ENCODE data around the gene FAM177A1. TPM values are rescaled to one million over a fixed set of nuclear protein-coding genes. Genes with fewer than 3 reads are reported as not detected.

Gene FAM177A1
- 36.8 TPM for polyA plus RNA-seq (2013)

DNA sequence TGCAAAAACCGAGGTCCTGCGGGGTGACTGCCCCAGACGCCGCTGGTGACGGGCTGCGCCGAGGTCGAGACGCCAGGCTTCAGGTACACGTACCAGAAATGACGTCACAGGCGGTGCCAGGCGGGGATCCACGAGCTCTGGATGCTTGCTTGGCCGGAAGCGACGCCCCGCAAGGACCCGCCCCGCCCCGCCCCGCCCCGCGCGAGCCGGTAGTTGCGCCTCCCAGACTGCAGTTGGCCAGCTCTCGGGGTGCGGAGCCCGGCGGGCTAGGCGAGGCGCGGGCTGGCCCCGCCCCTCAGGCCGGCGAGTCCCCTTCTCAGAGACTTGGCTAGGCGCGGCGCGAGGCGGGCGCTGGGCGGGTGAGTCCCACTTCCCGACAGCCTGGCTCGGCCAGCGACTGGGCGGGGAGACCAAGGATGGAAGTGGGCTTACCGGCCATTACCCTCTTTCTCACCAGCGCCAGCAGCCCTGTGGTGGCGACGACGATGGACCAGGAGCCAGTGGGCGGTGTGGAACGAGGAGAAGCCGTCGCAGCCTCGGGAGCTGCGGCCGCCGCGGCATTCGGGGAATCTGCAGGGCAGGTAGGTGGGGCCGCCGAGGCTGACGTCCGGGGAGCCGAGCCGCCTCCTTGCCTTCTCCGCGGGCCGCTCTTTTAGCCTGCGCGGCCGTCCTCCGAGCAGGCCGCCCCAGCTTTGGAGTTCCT is at the start of gene FAM177A1:
Gene FAM177A1 (plus strand): TSS at position 225 of the 703 bp plus-strand sequence. CDS start 192 bp downstream, at position 417.
- peaks cover 12 to 17% (median 15%) of the 10 kb centered on the region in 4 experiments for H3K4me1 ChIP-seq (ENCODE audit: control extremely low read depth in 1 of 4, control insufficient read depth in 4 of 4, insufficient read depth in 4 of 4, low read length in 3 of 4)
- no peaks in the 10 kb centered on the region for H3K9me3 ChIP-seq (ENCODE audit: control extremely low read depth in 1 of 5, control insufficient read depth in 4 of 5, insufficient read depth in 2 of 5, low read depth in 1 of 5, low read length in 4 of 5)
- POLR2A ChIA-PET, result interaction anchor here (0.6 to 1.8 kb wide), 4 partner anchors 13 to 369 kb away, joined by 3 to 5 read pairs (median 3); partner anchors contain the start of gene SRP54

DNA sequence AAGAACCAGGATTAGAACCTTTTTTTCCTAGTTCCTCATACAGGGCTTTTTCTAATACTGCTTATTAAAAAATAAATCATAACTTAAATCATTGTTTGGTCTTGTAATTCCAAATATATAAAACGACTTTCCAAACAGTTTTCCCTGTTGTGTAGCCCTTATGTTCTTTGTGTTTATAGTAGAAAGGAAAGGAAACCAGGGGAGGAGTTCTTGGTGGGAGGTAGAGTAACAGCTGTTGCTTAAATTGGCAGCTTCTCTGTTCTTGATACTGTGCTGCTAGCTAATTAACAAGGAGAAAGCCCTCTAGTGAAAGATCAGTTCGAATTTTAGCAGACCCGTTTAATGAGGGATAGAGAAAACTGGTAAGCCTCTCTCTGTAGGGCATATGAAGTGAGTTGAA is 48.3 kb upstream of the FAM177A1 start:
- CTCF ChIA-PET, result no interaction called here
- DNase-seq, result no peak
- Histone ChIP-seq H3K4me3 (ENCODE audit: control insufficient read depth in 1 of 7, extremely low read depth in 1 of 7, insufficient read depth in 4 of 7, low read depth in 2 of 7, low read length in 6 of 7) (no peak overlapping the region), H3K27ac (ENCODE audit: insufficient read depth in 1 of 2, low read depth in 1 of 2, low read length in 2 of 2, poor library complexity in 1 of 2, severe bottlenecking in 2 of 2) (no peak overlapping the region), H3K36me3 (ENCODE audit: control insufficient read depth in 4 of 4, insufficient read depth in 4 of 4, low read length in 3 of 4) (peaks cover 5 to 26% (median 9%) of the 10 kb centered on the region in 4 experiments), H3K27me3 (replicated peaks in 2 of 5; ENCODE audit: control insufficient read depth in 4 of 5, insufficient read depth in 5 of 5, low read length in 4 of 5) (no peaks in the 10 kb centered on the region), H3K4me1 (ENCODE audit: control extremely low read depth in 1 of 4, control insufficient read depth in 4 of 4, insufficient read depth in 4 of 4, low read length in 3 of 4) (peaks cover 0 to 3% (median 2%) of the 10 kb centered on the region in 4 experiments), H3K9me3 (ENCODE audit: control extremely low read depth in 1 of 5, control insufficient read depth in 4 of 5, insufficient read depth in 2 of 5, low read depth in 1 of 5, low read length in 4 of 5) (no peaks in the 10 kb centered on the region)
- 80% methylated on average over 2 of the region's 3 CpGs for WGBS (ENCODE audit: insufficient coverage)
- POLR2A ChIA-PET, result no interaction called here

More for the DNA sequence above, at the start of gene FAM177A1:
- CTCF ChIA-PET, result interaction anchor here (0.7 to 1.3 kb wide), 3 partner anchors 9 to 356 kb away, joined by 3 read pairs; no protein-coding TSS in a partner anchor
- H3K27me3 ChIP-seq (replicated peaks in 2 of 5; ENCODE audit: control insufficient read depth in 4 of 5, insufficient read depth in 5 of 5, low read length in 4 of 5), result no peaks in the 10 kb centered on the region
- peak; percentile 98 to 100 (median 99) for DNase-seq
- 0% methylated on average over 72 of the region's 77 CpGs for WGBS (ENCODE audit: insufficient coverage)
- H3K27ac ChIP-seq (ENCODE audit: insufficient read depth in 1 of 2, low read depth in 1 of 2, low read length in 2 of 2, poor library complexity in 1 of 2, severe bottlenecking in 2 of 2), result peak within 1 kb of the TSS; percentile 95 to 97
- H3K36me3 ChIP-seq (ENCODE audit: control insufficient read depth in 4 of 4, insufficient read depth in 4 of 4, low read length in 3 of 4), result peaks cover 0 to 6% (median 0%) of the 10 kb centered on the region in 4 experiments
- peak within 1 kb of the TSS; percentile 71 to 95 (median 83) for H3K4me3 ChIP-seq (ENCODE audit: control insufficient read depth in 1 of 7, extremely low read depth in 1 of 7, insufficient read depth in 4 of 7, low read depth in 2 of 7, low read length in 6 of 7)

GRCh38 chr14:34999500-34999899 is 46.6 kb upstream of the FAM177A1 start:
- Histone ChIP-seq H3K36me3 (ENCODE audit: control insufficient read depth in 4 of 4, insufficient read depth in 4 of 4, low read length in 3 of 4) (peaks cover 7 to 29% (median 10%) of the 10 kb centered on the region in 4 experiments), H3K27ac (ENCODE audit: insufficient read depth in 1 of 2, low read depth in 1 of 2, low read length in 2 of 2, poor library complexity in 1 of 2, severe bottlenecking in 2 of 2) (no peak overlapping the region), H3K27me3 (replicated peaks in 2 of 5; ENCODE audit: control insufficient read depth in 4 of 5, insufficient read depth in 5 of 5, low read length in 4 of 5) (no peaks in the 10 kb centered on the region), H3K4me1 (ENCODE audit: control extremely low read depth in 1 of 4, control insufficient read depth in 4 of 4, insufficient read depth in 4 of 4, low read length in 3 of 4) (peaks cover 0 to 3% (median 0%) of the 10 kb centered on the region in 4 experiments), H3K9me3 (ENCODE audit: control extremely low read depth in 1 of 5, control insufficient read depth in 4 of 5, insufficient read depth in 2 of 5, low read depth in 1 of 5, low read length in 4 of 5) (no peaks in the 10 kb centered on the region), H3K4me3 (ENCODE audit: control insufficient read depth in 1 of 7, extremely low read depth in 1 of 7, insufficient read depth in 4 of 7, low read depth in 2 of 7, low read length in 6 of 7) (no peak overlapping the region)
- POLR2A ChIA-PET, result no interaction called here
- DNase-seq, result no peak
- CTCF ChIA-PET, result no interaction called here
- WGBS (ENCODE audit: insufficient coverage), result 100% methylated on average over 1 of the region's 3 CpGs

DNA sequence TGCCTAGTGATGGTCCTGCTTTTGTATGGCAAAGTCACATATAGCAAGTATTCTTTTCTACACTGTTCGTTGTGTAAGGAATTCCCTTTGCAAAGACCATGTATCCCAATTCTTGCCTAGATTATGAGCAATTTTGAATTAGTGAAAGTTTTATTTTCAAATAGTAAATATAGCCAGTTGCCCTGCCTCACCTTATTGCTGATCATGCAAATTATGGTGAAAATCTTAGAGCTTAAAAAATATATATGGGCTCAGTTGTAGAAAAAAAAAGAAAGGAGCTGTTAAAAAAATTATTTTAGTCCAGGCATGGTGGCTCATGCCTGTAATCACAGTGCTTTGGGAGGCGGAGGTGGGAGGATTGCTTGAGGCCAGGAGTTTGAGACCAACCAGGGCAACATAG is 44.5 kb upstream of the FAM177A1 start:
- Histone ChIP-seq H3K4me1 (ENCODE audit: control extremely low read depth in 1 of 4, control insufficient read depth in 4 of 4, insufficient read depth in 4 of 4, low read length in 3 of 4) (no peaks in the 10 kb centered on the region), H3K27ac (ENCODE audit: insufficient read depth in 1 of 2, low read depth in 1 of 2, low read length in 2 of 2, poor library complexity in 1 of 2, severe bottlenecking in 2 of 2) (no peak overlapping the region), H3K27me3 (replicated peaks in 2 of 5; ENCODE audit: control insufficient read depth in 4 of 5, insufficient read depth in 5 of 5, low read length in 4 of 5) (no peaks in the 10 kb centered on the region), H3K4me3 (ENCODE audit: control insufficient read depth in 1 of 7, extremely low read depth in 1 of 7, insufficient read depth in 4 of 7, low read depth in 2 of 7, low read length in 6 of 7) (no peak overlapping the region), H3K36me3 (ENCODE audit: control insufficient read depth in 4 of 4, insufficient read depth in 4 of 4, low read length in 3 of 4) (peaks cover 9 to 33% (median 17%) of the 10 kb centered on the region in 4 experiments), H3K9me3 (ENCODE audit: control extremely low read depth in 1 of 5, control insufficient read depth in 4 of 5, insufficient read depth in 2 of 5, low read depth in 1 of 5, low read length in 4 of 5) (no peaks in the 10 kb centered on the region)
- CTCF ChIA-PET, result interaction anchor here (0.6 kb wide), 1 partner anchor 226 kb away, joined by 3 read pairs; no protein-coding TSS in a partner anchor
- POLR2A ChIA-PET, result no interaction called here
- no peak for DNase-seq
- 100% methylated on average over 1 of the region's 2 CpGs for WGBS (ENCODE audit: insufficient coverage)

DNA sequence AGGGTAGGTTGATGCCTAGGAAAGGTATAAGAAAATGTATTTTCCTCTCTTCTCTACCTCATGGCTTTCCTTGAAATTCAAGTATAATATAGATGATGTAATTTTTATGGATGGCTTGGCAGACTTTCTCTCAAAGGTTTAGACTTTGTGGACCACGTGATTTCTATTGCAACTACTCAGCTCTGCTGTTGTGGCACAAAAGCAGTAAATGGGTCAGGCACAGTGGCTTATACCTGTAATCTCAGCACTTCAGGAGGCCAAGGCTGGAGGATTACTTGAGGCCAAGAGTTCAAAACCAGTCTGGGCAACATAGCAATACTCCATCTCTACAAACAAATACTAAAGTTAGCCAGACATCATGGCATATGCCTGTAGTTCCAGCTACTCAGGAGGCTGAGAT is 41.2 kb upstream of the FAM177A1 start:
- CTCF ChIA-PET, result interaction anchor here (0.6 to 1.2 kb wide), 3 partner anchors 12 to 23 kb away, joined by 3 to 5 read pairs (median 4); no protein-coding TSS in a partner anchor
- Histone ChIP-seq H3K4me1 (ENCODE audit: control extremely low read depth in 1 of 4, control insufficient read depth in 4 of 4, insufficient read depth in 4 of 4, low read length in 3 of 4) (no peaks in the 10 kb centered on the region), H3K27ac (ENCODE audit: insufficient read depth in 1 of 2, low read depth in 1 of 2, low read length in 2 of 2, poor library complexity in 1 of 2, severe bottlenecking in 2 of 2) (no peak overlapping the region), H3K27me3 (replicated peaks in 2 of 5; ENCODE audit: control insufficient read depth in 4 of 5, insufficient read depth in 5 of 5, low read length in 4 of 5) (no peaks in the 10 kb centered on the region), H3K9me3 (ENCODE audit: control extremely low read depth in 1 of 5, control insufficient read depth in 4 of 5, insufficient read depth in 2 of 5, low read depth in 1 of 5, low read length in 4 of 5) (no peaks in the 10 kb centered on the region), H3K36me3 (ENCODE audit: control insufficient read depth in 4 of 4, insufficient read depth in 4 of 4, low read length in 3 of 4) (peaks cover 8 to 40% (median 19%) of the 10 kb centered on the region in 4 experiments), H3K4me3 (ENCODE audit: control insufficient read depth in 1 of 7, extremely low read depth in 1 of 7, insufficient read depth in 4 of 7, low read depth in 2 of 7, low read length in 6 of 7) (no peak overlapping the region)
- WGBS (ENCODE audit: insufficient coverage), result 100% methylated on average over 1 of the region's 1 CpG
- POLR2A ChIA-PET, result no interaction called here
- DNase-seq, result no peak

DNA sequence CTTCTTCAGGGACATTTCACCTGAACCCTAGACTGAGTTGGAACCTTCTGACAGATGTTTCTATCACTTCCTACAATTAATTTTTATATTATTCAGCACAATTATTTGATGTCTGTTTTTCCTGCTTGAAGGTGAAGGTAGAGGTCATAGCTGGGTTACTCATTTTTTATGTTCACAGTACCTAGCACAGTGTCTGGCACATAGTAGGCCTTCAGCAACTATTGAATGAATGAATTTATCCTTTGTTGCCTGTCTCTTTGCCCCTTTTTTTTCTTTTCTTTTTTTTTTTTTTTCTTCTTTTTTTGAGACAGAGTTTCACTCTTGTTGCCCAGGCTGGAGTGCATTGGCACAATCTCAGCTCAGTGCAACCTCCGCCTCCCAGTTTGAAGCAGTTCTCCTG is 29.5 kb upstream of the FAM177A1 start:
- Histone ChIP-seq H3K9me3 (ENCODE audit: control extremely low read depth in 1 of 5, control insufficient read depth in 4 of 5, insufficient read depth in 2 of 5, low read depth in 1 of 5, low read length in 4 of 5) (no peaks in the 10 kb centered on the region), H3K4me3 (ENCODE audit: control insufficient read depth in 1 of 7, extremely low read depth in 1 of 7, insufficient read depth in 4 of 7, low read depth in 2 of 7, low read length in 6 of 7) (no peak overlapping the region), H3K4me1 (ENCODE audit: control extremely low read depth in 1 of 4, control insufficient read depth in 4 of 4, insufficient read depth in 4 of 4, low read length in 3 of 4) (peaks cover 0 to 7% (median 0%) of the 10 kb centered on the region in 4 experiments), H3K27ac (ENCODE audit: insufficient read depth in 1 of 2, low read depth in 1 of 2, low read length in 2 of 2, poor library complexity in 1 of 2, severe bottlenecking in 2 of 2) (no peak overlapping the region), H3K27me3 (replicated peaks in 2 of 5; ENCODE audit: control insufficient read depth in 4 of 5, insufficient read depth in 5 of 5, low read length in 4 of 5) (no peaks in the 10 kb centered on the region), H3K36me3 (ENCODE audit: control insufficient read depth in 4 of 4, insufficient read depth in 4 of 4, low read length in 3 of 4) (peaks cover 7 to 64% (median 34%) of the 10 kb centered on the region in 4 experiments)
- WGBS (ENCODE audit: insufficient coverage), result 100% methylated on average over 1 of the region's 1 CpG
- ChIA-PET CTCF (interaction anchor here (2.0 kb wide), 1 partner anchor 11 kb away, joined by 5 read pairs; no protein-coding TSS in a partner anchor), POLR2A (no interaction called here)
- no peak for DNase-seq

GRCh38 chr14:35020713-35021112 is 25.4 kb upstream of the FAM177A1 start:
- Histone ChIP-seq H3K36me3 (ENCODE audit: control insufficient read depth in 4 of 4, insufficient read depth in 4 of 4, low read length in 3 of 4) (peaks cover 7 to 50% (median 27%) of the 10 kb centered on the region in 4 experiments), H3K4me3 (ENCODE audit: control insufficient read depth in 1 of 7, extremely low read depth in 1 of 7, insufficient read depth in 4 of 7, low read depth in 2 of 7, low read length in 6 of 7) (no peak overlapping the region), H3K9me3 (ENCODE audit: control extremely low read depth in 1 of 5, control insufficient read depth in 4 of 5, insufficient read depth in 2 of 5, low read depth in 1 of 5, low read length in 4 of 5) (no peaks in the 10 kb centered on the region), H3K27me3 (replicated peaks in 2 of 5; ENCODE audit: control insufficient read depth in 4 of 5, insufficient read depth in 5 of 5, low read length in 4 of 5) (no peaks in the 10 kb centered on the region), H3K4me1 (ENCODE audit: control extremely low read depth in 1 of 4, control insufficient read depth in 4 of 4, insufficient read depth in 4 of 4, low read length in 3 of 4) (peaks cover 0 to 7% (median 0%) of the 10 kb centered on the region in 4 experiments), H3K27ac (ENCODE audit: insufficient read depth in 1 of 2, low read depth in 1 of 2, low read length in 2 of 2, poor library complexity in 1 of 2, severe bottlenecking in 2 of 2) (no peak overlapping the region)
- POLR2A ChIA-PET, result no interaction called here
- 100% methylated on average over 1 of the region's 4 CpGs for WGBS (ENCODE audit: insufficient coverage)
- DNase-seq, result no peak
- CTCF ChIA-PET, result no interaction called here
